CD8-positive, alpha-beta memory T cell (primary cell): ENCODE data around the gene CHRNB4. TPM values are rescaled to one million over a fixed set of nuclear protein-coding genes. Genes with fewer than 3 reads are reported as not detected.

Experiments used
- CTCF ChIA-PET: fragments of 350-600 bp; sonication (Branson Sonifier 250); formaldehyde crosslinking; loops from one replicate; lab custom pipeline; 2021; ENCODE audit warnings: antibody characterized with exemption; lab: Charles Lee
- POLR2A ChIA-PET: fragments of 350-600 bp; sonication (Branson Sonifier 250); formaldehyde crosslinking; loops from one replicate; lab custom pipeline; 2021; ENCODE audit warnings: antibody characterized with exemption; lab: Charles Lee
- DNase-seq, 5 donors: peaks; one replicate each; pipeline versions ENCODE4 v3.0.0 to v3.0.0-alpha.2; 2020 to 2022; ENCODE audit warnings: mixed read lengths in 1 of 5
- H3K27ac ChIP-seq: one replicate; pipeline ENCODE4 v1.7.0; 2013; ENCODE audit warnings: low read depth, mild to moderate bottlenecking, low read length, moderate library complexity
- H3K27me3 ChIP-seq: 2 replicates; pipeline ENCODE4 v1.7.0; 2013; ENCODE audit warnings: low read length, mild to moderate bottlenecking; ENCODE audit not compliant: insufficient read depth, poor library complexity, severe bottlenecking
- H3K36me3 ChIP-seq: 2 replicates; pipeline ENCODE4 v1.7.0; 2013; ENCODE audit warnings: mild to moderate bottlenecking, low read length, moderate library complexity; ENCODE audit not compliant: insufficient read depth
- H3K4me1 ChIP-seq: 2 replicates; pipeline ENCODE4 v1.7.0; 2013; ENCODE audit warnings: mild to moderate bottlenecking, low read length, moderate library complexity; ENCODE audit not compliant: insufficient read depth
- H3K4me3 ChIP-seq: 2 replicates; pipeline ENCODE4 v1.7.0; 2013; ENCODE audit warnings: mild to moderate bottlenecking, low read length
- H3K9me3 ChIP-seq: 2 replicates; pipeline ENCODE4 v1.7.0; 2013; ENCODE audit warnings: mild to moderate bottlenecking, low read length
- H3K27ac Mint-ChIP-seq, 8 donors: one replicate each; pipeline ENCODE4 v1.8.0; 2020 to 2021; ENCODE audit warnings: mixed read lengths in 8 of 8, mild to moderate bottlenecking in 6 of 8, inconsistent platforms in 3 of 8, moderate library complexity in 3 of 8
- H3K27me3 Mint-ChIP-seq, 2 donors: one replicate each; pipeline ENCODE4 v1.8.0; 2020 to 2021; ENCODE audit warnings: mixed read lengths in 2 of 2, mild to moderate bottlenecking in 1 of 2, moderate library complexity in 1 of 2
- H3K36me3 Mint-ChIP-seq, 3 donors: one replicate each; pipeline ENCODE4 v1.8.0; 2020 to 2021; ENCODE audit warnings: mixed read lengths in 3 of 3, inconsistent platforms in 1 of 3, mild to moderate bottlenecking in 1 of 3
- H3K4me1 Mint-ChIP-seq, 3 donors: one replicate each; pipeline ENCODE4 v1.8.0; 2020 to 2021; ENCODE audit warnings: mixed read lengths in 3 of 3, inconsistent platforms in 1 of 3, mild to moderate bottlenecking in 1 of 3
- H3K4me3 Mint-ChIP-seq, 7 donors: one replicate each; pipeline ENCODE4 v1.8.0; 2020 to 2021; ENCODE audit warnings: mixed read lengths in 7 of 7, mild to moderate bottlenecking in 6 of 7, moderate library complexity in 4 of 7, inconsistent platforms in 2 of 7
- H3K9me3 Mint-ChIP-seq, 5 donors: one replicate each; pipeline ENCODE4 v1.8.0; 2020 to 2022; ENCODE audit warnings: mixed read lengths in 5 of 5, mild to moderate bottlenecking in 3 of 5, moderate library complexity in 2 of 5, inconsistent platforms in 1 of 5
- polyA plus RNA-seq: library from polyadenylated mRNA; unstranded; fragments of 300-500 nt; fragmentation: Illumina TruSeq; gene quantifications from one replicate; pipeline ENCODE4 v1.2.3, GENCODE V29; 2021
- total RNA-seq, 2 experiments: library from RNA; stranded (reverse); gene quantifications; one replicate each; pipeline ENCODE4 v1.2.3, GENCODE V29; 2021

Gene CHRNB4
- total and polyA plus RNA-seq, 3 experiments from 2014 or later = not detected

DNA sequence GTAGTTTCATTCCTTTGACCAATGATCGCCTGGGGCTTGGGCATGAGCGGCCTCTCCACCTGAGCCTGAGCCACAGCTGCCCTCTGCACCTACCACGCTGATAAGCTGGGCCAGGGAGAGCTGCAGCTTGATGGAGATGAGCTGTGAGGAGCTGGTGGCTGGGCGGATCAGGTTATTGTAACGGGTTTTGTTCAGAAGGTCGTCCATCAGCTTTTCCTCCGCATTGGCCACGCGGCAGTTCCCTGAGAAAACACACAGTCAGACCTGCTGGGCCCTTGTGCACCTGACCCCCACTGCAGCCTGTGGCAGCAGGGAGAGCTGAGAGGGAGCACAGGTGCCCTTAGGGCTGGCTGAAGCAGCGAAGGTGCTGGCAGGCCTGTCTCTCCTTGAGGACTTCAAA, 5.7 kb downstream of the CHRNB4 start:
- CTCF ChIA-PET = no interaction called here
- Histone ChIP-seq H3K27me3 (peaks cover 5% of the 10 kb centered on the region), H3K36me3 (no peaks in the 10 kb centered on the region), H3K27ac (no peak overlapping the region), H3K4me3 (no peak overlapping the region), H3K9me3 (no peaks in the 10 kb centered on the region), H3K4me1 (peaks cover 3% of the 10 kb centered on the region)
- Mint-ChIP-seq H3K36me3 (peaks cover 0 to 2% (median 0%) of the 10 kb centered on the region in 3 donors), H3K27me3 (peaks cover 20 to 37% of the 10 kb centered on the region in 2 donors), H3K4me3 (no peak overlapping the region), H3K27ac (no peak overlapping the region), H3K4me1 (peaks cover 0 to under 1% (median 0%) of the 10 kb centered on the region in 3 donors), H3K9me3 (peaks cover 3 to 10% (median 6%) of the 10 kb centered on the region in 5 donors)
- POLR2A ChIA-PET = no interaction called here
- no peak for DNase-seq

GRCh38 chr15:78634210-78635145, 6.5 kb downstream of the CHRNB4 start:
- Histone ChIP-seq H3K4me3 (no peak overlapping the region), H3K27me3 (no peaks in the 10 kb centered on the region), H3K27ac (no peak overlapping the region), H3K4me1 (no peaks in the 10 kb centered on the region), H3K9me3 (no peaks in the 10 kb centered on the region), H3K36me3 (no peaks in the 10 kb centered on the region)
- POLR2A ChIA-PET = no interaction called here
- no peak for DNase-seq
- H3K4me3 Mint-ChIP-seq = peak overlapping the region in 1 of 7 donors; percentile 57
- H3K27me3 Mint-ChIP-seq = peaks cover 18 to 31% of the 10 kb centered on the region in 2 donors
- CTCF ChIA-PET = no interaction called here
- H3K4me1 Mint-ChIP-seq = no peaks in the 10 kb centered on the region
- H3K27ac Mint-ChIP-seq = no peak overlapping the region
- peaks cover 0 to 2% (median 0%) of the 10 kb centered on the region in 3 donors for H3K36me3 Mint-ChIP-seq
- H3K9me3 Mint-ChIP-seq = peaks cover 3 to 10% (median 6%) of the 10 kb centered on the region in 5 donors

DNA sequence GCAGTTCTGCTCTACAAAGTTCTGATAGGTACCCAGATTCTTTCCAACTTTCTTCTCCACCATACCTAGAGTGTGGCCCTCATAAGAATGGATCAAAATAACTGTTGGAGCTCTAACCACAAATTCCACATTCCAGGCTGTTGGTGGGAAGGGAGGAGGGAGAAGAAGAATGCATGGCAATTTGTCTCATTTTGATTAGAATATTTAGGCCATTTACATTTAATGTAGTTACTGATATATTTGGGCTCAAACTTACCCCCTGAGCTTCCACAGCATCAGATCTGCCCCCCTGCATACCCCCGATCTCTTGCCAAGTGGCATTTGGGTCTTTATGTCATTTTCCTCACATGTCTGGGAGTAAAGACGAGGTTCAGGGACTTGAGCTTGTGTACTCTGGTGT, 7.7 kb downstream of the CHRNB4 start:
- ChIA-PET CTCF (no interaction called here), POLR2A (no interaction called here)

GRCh38 chr15:78630886-78631633, 9.9 kb downstream of the CHRNB4 start:
- Mint-ChIP-seq H3K27me3 (peaks cover 19 to 42% of the 10 kb centered on the region in 2 donors), H3K36me3 (peaks cover 0 to 2% (median 0%) of the 10 kb centered on the region in 3 donors), H3K4me1 (no peaks in the 10 kb centered on the region), H3K4me3 (no peak overlapping the region), H3K9me3 (peaks cover 3 to 10% (median 6%) of the 10 kb centered on the region in 5 donors), H3K27ac (no peak overlapping the region)
- no peak for DNase-seq
- H3K4me3 ChIP-seq = no peak overlapping the region
- no peaks in the 10 kb centered on the region for H3K9me3 ChIP-seq
- POLR2A ChIA-PET = no interaction called here
- no peak overlapping the region for H3K27ac ChIP-seq
- H3K4me1 ChIP-seq = no peaks in the 10 kb centered on the region
- H3K27me3 ChIP-seq = no peaks in the 10 kb centered on the region
- CTCF ChIA-PET = interaction anchor here (1.0 kb wide), 1 partner anchor 8 kb away, joined by 3 read pairs; no protein-coding TSS in a partner anchor
- H3K36me3 ChIP-seq = no peaks in the 10 kb centered on the region

More for the DNA sequence above, 7.7 kb downstream of the CHRNB4 start:
- Mint-ChIP-seq H3K36me3 (peaks cover 0 to 2% (median 0%) of the 10 kb centered on the region in 3 donors), H3K4me1 (no peaks in the 10 kb centered on the region), H3K27ac (no peak overlapping the region), H3K4me3 (no peak overlapping the region), H3K9me3 (peaks cover 3 to 10% (median 6%) of the 10 kb centered on the region in 5 donors), H3K27me3 (peaks cover 13 to 35% of the 10 kb centered on the region in 2 donors)
- no peak for DNase-seq
- H3K9me3 ChIP-seq = no peaks in the 10 kb centered on the region
- H3K36me3 ChIP-seq = no peaks in the 10 kb centered on the region
- no peaks in the 10 kb centered on the region for H3K27me3 ChIP-seq
- no peak overlapping the region for H3K27ac ChIP-seq
- no peak overlapping the region for H3K4me3 ChIP-seq
- no peaks in the 10 kb centered on the region for H3K4me1 ChIP-seq

GRCh38 chr15:78629716-78630065, 11.3 kb downstream of the CHRNB4 start:
- peaks cover 18 to 37% of the 10 kb centered on the region in 2 donors for H3K27me3 Mint-ChIP-seq
- no peaks in the 10 kb centered on the region for H3K4me1 ChIP-seq
- H3K4me3 Mint-ChIP-seq = no peak overlapping the region
- H3K27me3 ChIP-seq = no peaks in the 10 kb centered on the region
- no peak overlapping the region for H3K27ac ChIP-seq
- no peak for DNase-seq
- no peaks in the 10 kb centered on the region for H3K9me3 ChIP-seq
- no peaks in the 10 kb centered on the region for H3K36me3 ChIP-seq
- POLR2A ChIA-PET = no interaction called here
- no peak overlapping the region for H3K27ac Mint-ChIP-seq
- peaks cover 3 to 10% (median 6%) of the 10 kb centered on the region in 5 donors for H3K9me3 Mint-ChIP-seq
- H3K4me1 Mint-ChIP-seq = no peaks in the 10 kb centered on the region
- H3K36me3 Mint-ChIP-seq = peaks cover 0 to 2% (median 0%) of the 10 kb centered on the region in 3 donors
- CTCF ChIA-PET = no interaction called here
- H3K4me3 ChIP-seq = no peak overlapping the region

- H3K27ac ChIP-seq = no peak overlapping the region
- H3K4me3 Mint-ChIP-seq = no peak overlapping the region
- H3K36me3 ChIP-seq = no peaks in the 10 kb centered on the region
- no peak for DNase-seq
- peaks cover 0 to 3% (median 0%) of the 10 kb centered on the region in 3 donors for H3K36me3 Mint-ChIP-seq
- H3K4me1 ChIP-seq = no peaks in the 10 kb centered on the region
- ChIA-PET POLR2A (no interaction called here), CTCF (no interaction called here)
- no peaks in the 10 kb centered on the region for H3K4me1 Mint-ChIP-seq
- H3K27ac Mint-ChIP-seq = no peak overlapping the region
- H3K27me3 ChIP-seq = no peaks in the 10 kb centered on the region
- no peaks in the 10 kb centered on the region for H3K9me3 ChIP-seq
- peaks cover 3 to 10% (median 6%) of the 10 kb centered on the region in 5 donors for H3K9me3 Mint-ChIP-seq
- peaks cover 20 to 41% of the 10 kb centered on the region in 2 donors for H3K27me3 Mint-ChIP-seq
- no peak overlapping the region for H3K4me3 ChIP-seq
Measured at GRCh38 chr15:78629031-78629715, 11.8 kb downstream of the CHRNB4 start.

- no peaks in the 10 kb centered on the region for H3K4me1 ChIP-seq
- no peaks in the 10 kb centered on the region for H3K27me3 ChIP-seq
- peaks cover 0 to 6% (median 3%) of the 10 kb centered on the region in 5 donors for H3K9me3 Mint-ChIP-seq
- peaks cover 26 to 45% of the 10 kb centered on the region in 2 donors for H3K27me3 Mint-ChIP-seq
- H3K4me3 Mint-ChIP-seq = no peak overlapping the region
- H3K36me3 Mint-ChIP-seq = peaks cover 0 to 4% (median 0%) of the 10 kb centered on the region in 3 donors
- ChIA-PET CTCF (no interaction called here), POLR2A (no interaction called here)
- no peak overlapping the region for H3K27ac Mint-ChIP-seq
- no peaks in the 10 kb centered on the region for H3K36me3 ChIP-seq
- H3K27ac ChIP-seq = no peak overlapping the region
- no peaks in the 10 kb centered on the region for H3K4me1 Mint-ChIP-seq
- no peak overlapping the region for H3K4me3 ChIP-seq
- no peaks in the 10 kb centered on the region for H3K9me3 ChIP-seq
- no peak for DNase-seq
Measured at GRCh38 chr15:78628227-78628626, 12.8 kb downstream of the CHRNB4 start.
